Measurements from ENCODE around the gene PALM. TPM values are rescaled to one million over a fixed set of nuclear protein-coding genes. Genes with fewer than 3 reads are reported as not detected.

PALM gene
- total RNA-seq, 1 experiment from 2014 or later = 43.7 TPM

DNA sequence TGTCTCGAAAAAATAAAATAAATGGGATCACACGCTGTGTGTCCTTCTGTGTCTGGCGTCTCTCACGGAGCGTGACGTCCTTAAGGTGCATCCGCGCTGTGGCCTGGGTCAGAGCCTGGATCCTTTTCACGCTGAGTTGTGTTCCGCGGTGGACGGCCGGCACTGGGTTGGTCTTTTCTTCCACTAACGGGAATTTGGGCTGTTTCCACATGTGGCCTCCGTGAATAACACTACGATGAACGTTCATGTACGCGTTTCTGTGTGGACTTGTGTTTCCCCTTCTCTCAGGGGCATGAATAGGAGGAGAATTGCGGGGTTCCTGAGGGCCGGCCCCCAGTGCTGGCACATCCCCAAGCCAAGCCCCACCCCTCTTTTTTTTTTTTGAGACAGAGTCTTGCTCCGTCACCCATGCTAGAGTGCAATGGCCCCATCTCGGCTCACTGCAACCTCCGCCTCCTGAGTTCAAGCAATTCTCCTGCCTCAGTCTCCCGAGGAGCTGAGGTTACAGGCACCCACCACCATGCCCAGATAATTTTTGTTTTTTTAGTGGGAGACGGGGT is 82.4 kb downstream of the PALM start:
- DNase-seq (ENCODE audit: low read depth, low spot score) (no peak), ATAC-seq (no peak)
- Histone ChIP-seq H3K27me3 (ENCODE audit: insufficient read depth, low read length) (no peaks in the 10 kb centered on the region), H3K9me3 (ENCODE audit: control insufficient read depth in 1 of 2, insufficient read depth in 1 of 2, low read depth in 1 of 2, low read length in 2 of 2) (no peaks in the 10 kb centered on the region), H3K4me1 (ENCODE audit: control insufficient read depth in 1 of 2, insufficient read depth in 2 of 2, low read length in 2 of 2) (peaks cover 0 to 1% of the 10 kb centered on the region in 2 experiments; a peak in 1 of 4 replicates), H3K9ac (ENCODE audit: low read length) (no peak overlapping the region), H3K27ac (ENCODE audit: low read depth, low read length) (no peak overlapping the region), H4K20me1 (ENCODE audit: insufficient read depth) (no peaks in the 10 kb centered on the region), H3K4me2 (ENCODE audit: low read length) (no peak overlapping the region), H2AFZ (ENCODE audit: low read depth, low read length, poor library complexity, severe bottlenecking) (no peak overlapping the region), H3K9me2 (ENCODE audit: insufficient read depth) (no peaks in the 10 kb centered on the region), H3K79me2 (ENCODE audit: insufficient read depth, low read length) (no peaks in the 10 kb centered on the region), H3K36me3 (ENCODE audit: control insufficient read depth in 1 of 2, insufficient read depth in 2 of 2, low read length in 2 of 2) (no peaks in the 10 kb centered on the region), H3K4me3 (replicated peaks in 1 of 2; ENCODE audit: low read depth in 1 of 2, low read length in 2 of 2) (no peak overlapping the region)
- no TSS peak for BruUV-seq (replicated peaks)
- ChIA-PET RAD21 (ENCODE audit: low non-redundant PET in 1 of 2, low total read pairs in 2 of 2, uncharacterized antibody in 2 of 2, unreplicated experiment in 2 of 2) (no interaction called here), POLR2A (no interaction called here), CTCF (no interaction called here)
- intact Hi-C loops (cut with micrococcal nuclease) = loop anchor here (10.0 kb wide), 1 partner anchor 454 kb away; the partner anchor contains the start of genes ATP5F1D and MIDN
- no peak for TF ChIP-seq EGR1 (IDR thresholded peaks at IDR 0.05; ENCODE audit: low read depth)
- TF ChIP-seq, protein P1, sequence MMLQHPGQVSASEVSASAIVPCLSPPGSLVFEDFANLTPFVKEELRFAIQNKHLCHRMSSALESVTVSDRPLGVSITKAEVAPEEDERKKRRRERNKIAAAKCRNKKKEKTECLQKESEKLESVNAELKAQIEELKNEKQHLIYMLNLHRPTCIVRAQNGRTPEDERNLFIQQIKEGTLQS (IDR thresholded peaks at IDR 0.05) = no peak
- TF ChIP-seq, protein P2, sequence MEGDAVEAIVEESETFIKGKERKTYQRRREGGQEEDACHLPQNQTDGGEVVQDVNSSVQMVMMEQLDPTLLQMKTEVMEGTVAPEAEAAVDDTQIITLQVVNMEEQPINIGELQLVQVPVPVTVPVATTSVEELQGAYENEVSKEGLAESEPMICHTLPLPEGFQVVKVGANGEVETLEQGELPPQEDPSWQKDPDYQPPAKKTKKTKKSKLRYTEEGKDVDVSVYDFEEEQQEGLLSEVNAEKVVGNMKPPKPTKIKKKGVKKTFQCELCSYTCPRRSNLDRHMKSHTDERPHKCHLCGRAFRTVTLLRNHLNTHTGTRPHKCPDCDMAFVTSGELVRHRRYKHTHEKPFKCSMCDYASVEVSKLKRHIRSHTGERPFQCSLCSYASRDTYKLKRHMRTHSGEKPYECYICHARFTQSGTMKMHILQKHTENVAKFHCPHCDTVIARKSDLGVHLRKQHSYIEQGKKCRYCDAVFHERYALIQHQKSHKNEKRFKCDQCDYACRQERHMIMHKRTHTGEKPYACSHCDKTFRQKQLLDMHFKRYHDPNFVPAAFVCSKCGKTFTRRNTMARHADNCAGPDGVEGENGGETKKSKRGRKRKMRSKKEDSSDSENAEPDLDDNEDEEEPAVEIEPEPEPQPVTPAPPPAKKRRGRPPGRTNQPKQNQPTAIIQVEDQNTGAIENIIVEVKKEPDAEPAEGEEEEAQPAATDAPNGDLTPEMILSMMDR (IDR thresholded peaks at IDR 0.05 in 2 of 3, conservative IDR thresholded peaks at IDR 0.05 in 1 of 3; ENCODE audit: borderline replicate concordance in 1 of 3, insufficient read depth in 1 of 3, low read depth in 2 of 3, low read length in 2 of 3) = no peak
- no peak for TF ChIP-seq EZH2phosphoT487 (IDR thresholded peaks at IDR 0.05; ENCODE audit: borderline replicate concordance)
- TF ChIP-seq RAD21 (IDR thresholded peaks at IDR 0.05; ENCODE audit: low read depth) = no peak
- TF ChIP-seq SRF (IDR thresholded peaks at IDR 0.05; ENCODE audit: low read depth) = no peak
- TF ChIP-seq SIN3A (IDR thresholded peaks at IDR 0.05; ENCODE audit: low read depth) = no peak
- no peak for TF ChIP-seq ELF1 (IDR thresholded peaks at IDR 0.05; ENCODE audit: borderline replicate concordance, low read depth)
- no peak for TF ChIP-seq FOSL1 (IDR thresholded peaks at IDR 0.05; ENCODE audit: low read depth)
- TF ChIP-seq YY1 (IDR thresholded peaks at IDR 0.05; ENCODE audit: extremely low read depth, insufficient replicate concordance, low read depth, low read length) = no peak
- no peak for TF ChIP-seq POLR2A (IDR thresholded peaks at IDR 0.05; ENCODE audit: borderline replicate concordance, extremely low read depth, insufficient read depth, insufficient read length)
